C4-2B (cell line): ENCODE data around the gene ELFN2.

Experiments
- H3K27ac ChIP-seq: fragments of 450-650 bp; 2 replicates; pipeline ENCODE4 v1.5.1; 2017
- ZFX ChIP-seq: fragments of 450-650 bp; IDR thresholded peaks from 2 replicates; pipeline ENCODE4 v1.6.1; 2017
- TF ChIP-seq, protein P1 (sequence below): fragments of 450-650 bp; conservative IDR thresholded peaks from 2 replicates; pipeline ENCODE4 v1.5.1; 2017; ENCODE audit warnings: mild to moderate bottlenecking

ELFN2 gene

GRCh38 chr22:37411655-37412054, 15.6 kb downstream of the ELFN2 start:
- TF ChIP-seq ZFX = no peak
- TF ChIP-seq, protein P1, sequence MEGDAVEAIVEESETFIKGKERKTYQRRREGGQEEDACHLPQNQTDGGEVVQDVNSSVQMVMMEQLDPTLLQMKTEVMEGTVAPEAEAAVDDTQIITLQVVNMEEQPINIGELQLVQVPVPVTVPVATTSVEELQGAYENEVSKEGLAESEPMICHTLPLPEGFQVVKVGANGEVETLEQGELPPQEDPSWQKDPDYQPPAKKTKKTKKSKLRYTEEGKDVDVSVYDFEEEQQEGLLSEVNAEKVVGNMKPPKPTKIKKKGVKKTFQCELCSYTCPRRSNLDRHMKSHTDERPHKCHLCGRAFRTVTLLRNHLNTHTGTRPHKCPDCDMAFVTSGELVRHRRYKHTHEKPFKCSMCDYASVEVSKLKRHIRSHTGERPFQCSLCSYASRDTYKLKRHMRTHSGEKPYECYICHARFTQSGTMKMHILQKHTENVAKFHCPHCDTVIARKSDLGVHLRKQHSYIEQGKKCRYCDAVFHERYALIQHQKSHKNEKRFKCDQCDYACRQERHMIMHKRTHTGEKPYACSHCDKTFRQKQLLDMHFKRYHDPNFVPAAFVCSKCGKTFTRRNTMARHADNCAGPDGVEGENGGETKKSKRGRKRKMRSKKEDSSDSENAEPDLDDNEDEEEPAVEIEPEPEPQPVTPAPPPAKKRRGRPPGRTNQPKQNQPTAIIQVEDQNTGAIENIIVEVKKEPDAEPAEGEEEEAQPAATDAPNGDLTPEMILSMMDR = no peak
- H3K27ac ChIP-seq = no peak overlapping the region

DNA sequence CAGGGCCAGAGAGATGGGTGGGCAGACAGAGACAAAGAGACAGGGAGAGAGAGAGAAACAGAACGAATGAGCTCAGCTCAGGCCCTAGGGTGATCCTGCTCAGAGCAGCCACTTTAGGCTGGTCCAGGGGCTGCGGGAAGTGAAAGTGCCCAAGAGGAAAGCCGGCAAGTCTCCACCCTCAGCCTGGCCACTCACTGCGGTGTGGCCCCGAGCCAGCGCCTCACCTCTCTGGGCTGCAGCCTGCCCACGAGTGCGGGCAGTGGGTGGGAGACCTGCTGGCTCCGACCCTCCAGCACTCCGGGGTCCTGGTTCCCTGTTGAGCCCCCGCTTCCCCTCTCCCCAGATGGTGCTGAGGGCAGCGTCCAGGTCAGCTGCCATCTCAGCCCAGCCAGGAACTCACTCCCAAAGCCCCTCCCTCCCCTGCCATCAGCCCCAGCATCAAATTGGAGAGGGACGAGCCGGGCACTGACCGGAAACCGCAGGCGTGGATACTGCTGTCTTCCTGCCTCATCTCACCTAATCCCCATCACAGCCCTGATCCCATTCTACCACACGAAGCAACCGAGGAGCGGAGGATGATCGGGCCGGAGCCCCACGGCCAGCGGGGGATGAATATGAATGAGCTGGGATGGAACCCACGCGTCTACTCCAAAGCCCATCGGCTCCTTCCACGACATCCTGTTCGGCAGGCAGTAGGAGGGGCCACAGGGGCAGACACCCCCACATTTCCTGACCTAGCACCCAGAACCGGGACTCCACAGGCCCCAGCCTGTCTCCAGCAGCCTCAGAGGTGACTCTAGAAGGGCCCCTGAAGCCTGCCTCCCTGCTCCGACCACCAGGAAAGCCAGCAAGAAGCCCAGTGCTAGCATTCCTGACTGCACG, 16.9 kb downstream of the ELFN2 start:
- TF ChIP-seq, protein P1 = no peak
- TF ChIP-seq ZFX = no peak
- H3K27ac ChIP-seq = no peak overlapping the region

DNA sequence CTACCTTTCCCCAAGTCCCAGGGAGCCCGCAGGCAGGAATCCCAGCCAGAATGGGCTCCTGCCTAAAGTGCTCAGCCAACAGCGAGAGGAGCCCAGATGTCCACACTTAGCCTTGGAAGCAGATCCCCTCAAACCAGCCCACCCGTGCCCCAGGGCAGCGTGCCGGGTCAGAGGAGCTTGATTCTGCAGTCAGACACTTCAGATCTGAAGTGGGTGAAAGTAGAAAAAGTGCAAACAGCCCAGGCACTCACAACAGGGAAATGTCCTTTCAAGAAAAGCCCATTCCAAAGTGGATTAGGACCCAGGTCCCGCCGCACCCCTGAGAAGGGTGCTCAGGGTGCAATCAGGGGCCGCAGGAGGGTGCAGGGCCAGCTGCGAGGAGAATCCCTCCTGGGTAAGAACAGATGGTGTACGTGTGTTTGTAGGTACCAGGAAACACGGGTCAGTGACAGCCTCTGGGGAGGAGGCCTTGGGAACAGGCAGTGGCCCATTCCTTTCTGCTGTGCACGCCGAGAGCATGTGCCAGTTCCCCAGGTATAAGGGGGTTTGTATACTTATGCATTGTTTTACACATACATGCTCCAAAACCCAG, 17.7 kb downstream of the ELFN2 start:
- H3K27ac ChIP-seq = no peak overlapping the region
- TF ChIP-seq ZFX = no peak
- TF ChIP-seq, protein P1 = no peak

GRCh38 chr22:37409031-37409430, 18.2 kb downstream of the ELFN2 start:
- no peak overlapping the region for H3K27ac ChIP-seq
- TF ChIP-seq, protein P1 = no peak
- TF ChIP-seq ZFX = no peak

DNA sequence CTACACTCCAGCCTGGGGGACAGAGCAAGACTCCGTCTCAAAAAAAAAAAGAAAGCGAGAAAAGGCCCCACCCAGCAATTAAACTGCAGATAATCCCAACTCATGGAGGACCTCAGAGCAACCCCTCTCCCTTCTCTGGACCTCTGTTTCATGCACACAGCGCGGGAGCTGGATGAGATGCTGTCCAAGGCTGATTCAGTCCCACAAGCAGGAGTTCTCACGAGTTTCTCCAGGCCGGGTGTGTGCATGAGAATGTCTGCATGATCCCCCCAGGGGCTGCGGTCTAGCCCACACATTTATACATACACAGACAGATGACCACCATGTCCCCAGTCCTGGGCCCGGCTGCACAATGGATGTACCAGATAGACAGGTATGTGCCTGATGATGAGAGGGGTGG, 19.4 kb downstream of the ELFN2 start:
- TF ChIP-seq, protein P1 = no peak
- no peak for TF ChIP-seq ZFX

GRCh38 chr22:37406441-37407235, 20.6 kb downstream of the ELFN2 start:
- TF ChIP-seq ZFX = no peak
- TF ChIP-seq, protein P1 = no peak
- no peak overlapping the region for H3K27ac ChIP-seq

More for the DNA sequence above, 19.4 kb downstream of the ELFN2 start:
- H3K27ac ChIP-seq = no peak overlapping the region
